ENCODE measurements around the gene WDR86. TPM values are rescaled to one million over a fixed set of nuclear protein-coding genes. Genes with fewer than 3 reads are reported as not detected.

Gene WDR86
- total RNA-seq, 1 experiment from 2014 or later, result 7.7 TPM

- no peaks in the 10 kb centered on the region for H3K27me3 ChIP-seq (ENCODE audit: insufficient read depth, low read depth)
- no peaks in the 10 kb centered on the region for H3F3A ChIP-seq (ENCODE audit: insufficient read depth, low read depth)
- intact Hi-C loops (cut with micrococcal nuclease; ENCODE audit: unreplicated experiment), result no loop called here
- no peak overlapping the region for H3K27ac ChIP-seq
- no peak overlapping the region for H3K4me2 ChIP-seq
- no peak for DNase-seq
- ChIA-PET POLR2A (ENCODE audit: unreplicated experiment) (no interaction called here), CTCF (no interaction called here)
- H3K79me2 ChIP-seq (ENCODE audit: low read depth), result no peaks in the 10 kb centered on the region
- TF ChIP-seq CTCF (conservative IDR thresholded peaks at IDR 0.05), result no peak
- no peak for TF ChIP-seq EZH2 (IDR thresholded peaks at IDR 0.05; ENCODE audit: low read depth)
- no peaks in the 10 kb centered on the region for H3K36me3 ChIP-seq (ENCODE audit: low read depth)
- no peaks in the 10 kb centered on the region for H3K9me3 ChIP-seq (ENCODE audit: insufficient read depth, low read depth)
- no TSS peak for BruUV-seq (replicated peaks)
- no peak overlapping the region for H2AFZ ChIP-seq
- H3K4me3 ChIP-seq, result no peak overlapping the region
- H3K9me2 ChIP-seq (ENCODE audit: insufficient read depth), result no peaks in the 10 kb centered on the region
- peaks cover 8% of the 10 kb centered on the region for H3K4me1 ChIP-seq (replicated peaks; ENCODE audit: insufficient read depth)
- no peaks in the 10 kb centered on the region for H4K20me1 ChIP-seq (ENCODE audit: insufficient read depth)
Measured at GRCh38 chr7:151389096-151389767, 20.6 kb downstream of the WDR86 start.

- BruUV-seq (replicated peaks), result no TSS peak
- H3K9me2 ChIP-seq (ENCODE audit: insufficient read depth), result no peaks in the 10 kb centered on the region
- no peak for DNase-seq
- no peaks in the 10 kb centered on the region for H3K9me3 ChIP-seq (ENCODE audit: insufficient read depth, low read depth)
- H4K20me1 ChIP-seq (ENCODE audit: insufficient read depth), result no peaks in the 10 kb centered on the region
- TF ChIP-seq CTCF (conservative IDR thresholded peaks at IDR 0.05), result no peak
- TF ChIP-seq EZH2 (IDR thresholded peaks at IDR 0.05; ENCODE audit: low read depth), result no peak
- intact Hi-C loops (cut with micrococcal nuclease; ENCODE audit: unreplicated experiment), result no loop called here
- H3K27ac ChIP-seq, result no peak overlapping the region
- no peaks in the 10 kb centered on the region for H3F3A ChIP-seq (ENCODE audit: insufficient read depth, low read depth)
- no peak overlapping the region for H3K4me3 ChIP-seq
- POLR2A ChIA-PET (ENCODE audit: unreplicated experiment), result no interaction called here
- H3K4me2 ChIP-seq, result no peak overlapping the region
- CTCF ChIA-PET, result no interaction called here
- no peak overlapping the region for H2AFZ ChIP-seq
- H3K27me3 ChIP-seq (ENCODE audit: insufficient read depth, low read depth), result no peaks in the 10 kb centered on the region
- H3K4me1 ChIP-seq (replicated peaks; ENCODE audit: insufficient read depth), result peaks cover 8% of the 10 kb centered on the region
- H3K79me2 ChIP-seq (ENCODE audit: low read depth), result no peaks in the 10 kb centered on the region
- H3K36me3 ChIP-seq (ENCODE audit: low read depth), result no peaks in the 10 kb centered on the region
Measured at GRCh38 chr7:151388430-151388829, 21.4 kb downstream of the WDR86 start.

GRCh38 chr7:151388007-151388297 lies 21.9 kb downstream of the WDR86 start:
- H3K27ac ChIP-seq, result no peak overlapping the region
- no peak overlapping the region for H2AFZ ChIP-seq
- no peaks in the 10 kb centered on the region for H4K20me1 ChIP-seq (ENCODE audit: insufficient read depth)
- no peak overlapping the region for H3K4me3 ChIP-seq
- no peaks in the 10 kb centered on the region for H3K9me2 ChIP-seq (ENCODE audit: insufficient read depth)
- no peaks in the 10 kb centered on the region for H3K27me3 ChIP-seq (ENCODE audit: insufficient read depth, low read depth)
- H3K36me3 ChIP-seq (ENCODE audit: low read depth), result no peaks in the 10 kb centered on the region
- DNase-seq, result no peak
- TF ChIP-seq CTCF (conservative IDR thresholded peaks at IDR 0.05) (no peak), EZH2 (IDR thresholded peaks at IDR 0.05; ENCODE audit: low read depth) (no peak)
- H3K4me2 ChIP-seq, result no peak overlapping the region
- peaks cover 8% of the 10 kb centered on the region for H3K4me1 ChIP-seq (replicated peaks; ENCODE audit: insufficient read depth)
- ChIA-PET POLR2A (ENCODE audit: unreplicated experiment) (no interaction called here), CTCF (no interaction called here)
- intact Hi-C loops (cut with micrococcal nuclease; ENCODE audit: unreplicated experiment), result no loop called here
- no peaks in the 10 kb centered on the region for H3K79me2 ChIP-seq (ENCODE audit: low read depth)
- H3K9me3 ChIP-seq (ENCODE audit: insufficient read depth, low read depth), result no peaks in the 10 kb centered on the region
- H3F3A ChIP-seq (ENCODE audit: insufficient read depth, low read depth), result no peaks in the 10 kb centered on the region
- no TSS peak for BruUV-seq (replicated peaks)
